ENCODE data around the gene AHCYL2. TPM values are rescaled to one million over a fixed set of nuclear protein-coding genes. Genes with fewer than 3 reads are reported as not detected.

The AHCYL2 gene
- total RNA-seq, 5 donors from 2014 or later (not counting 1 experiment from before 2014, with no cell fraction given): 13.1 to 17.6 (median 15.9) TPM

GRCh38 chr7:129383542-129384132 lies 158.8 kb downstream of the AHCYL2 start:
- H3K27me3 ChIP-seq (replicated peaks in 1 of 2; ENCODE audit: control insufficient read depth in 2 of 2, extremely low read depth in 1 of 2, insufficient read depth in 2 of 2, low read length in 1 of 2): no peaks in the 10 kb centered on the region
- no peak overlapping the region for H3K27ac ChIP-seq (ENCODE audit: low read length)
- ChIA-PET POLR2A (no interaction called here), CTCF (no interaction called here)
- H3K27ac Mint-ChIP-seq: no peak overlapping the region
- peaks cover 0 to 11% of the 10 kb centered on the region in 2 donors for H3K36me3 ChIP-seq (ENCODE audit: control insufficient read depth in 2 of 2, extremely low read depth in 1 of 2, insufficient read depth in 1 of 2, low read length in 1 of 2)
- H3K4me3 ChIP-seq (ENCODE audit: control insufficient read depth in 1 of 2, extremely low read depth in 1 of 2, low read length in 1 of 2): no peak overlapping the region
- DNase-seq: no peak
- H3K27me3 Mint-ChIP-seq: no peaks in the 10 kb centered on the region
- peaks cover 0 to 2% (median 0%) of the 10 kb centered on the region in 3 donors for H3K4me1 Mint-ChIP-seq
- no peak overlapping the region for H3K4me3 Mint-ChIP-seq
- H3K9me3 ChIP-seq: no peaks in the 10 kb centered on the region
- no peaks in the 10 kb centered on the region for H3K9me3 Mint-ChIP-seq
- no peaks in the 10 kb centered on the region for H3K4me1 ChIP-seq (ENCODE audit: control insufficient read depth in 1 of 2, extremely low read depth in 1 of 2, insufficient read depth in 2 of 2, low read length in 2 of 2)
- no peak for ATAC-seq (replicated peaks in 1 of 4)
- 62% methylated on average over 3 of the region's 3 CpGs for WGBS (ENCODE audit: insufficient coverage)
- H3K36me3 Mint-ChIP-seq: peaks cover 37% of the 10 kb centered on the region

GRCh38 chr7:129385116-129385515 lies 160.3 kb downstream of the AHCYL2 start:
- ChIA-PET CTCF (interaction anchor here in 1 of 2 donors (1.3 kb wide), 1 partner anchor 9 kb away, joined by 3 read pairs; no protein-coding TSS in a partner anchor), POLR2A (no interaction called here)
- no CpG with 5 or more reads among the region's 1 CpG for WGBS (ENCODE audit: insufficient coverage)
- no peak overlapping the region for H3K4me3 Mint-ChIP-seq
- H3K27ac Mint-ChIP-seq: no peak overlapping the region
- H3K36me3 Mint-ChIP-seq: peaks cover 31% of the 10 kb centered on the region
- H3K9me3 Mint-ChIP-seq: no peaks in the 10 kb centered on the region
- H3K4me3 ChIP-seq (ENCODE audit: control insufficient read depth in 1 of 2, extremely low read depth in 1 of 2, low read length in 1 of 2): no peak overlapping the region
- H3K36me3 ChIP-seq (ENCODE audit: control insufficient read depth in 2 of 2, extremely low read depth in 1 of 2, insufficient read depth in 1 of 2, low read length in 1 of 2): peaks cover 0 to 10% of the 10 kb centered on the region in 2 donors
- H3K27me3 ChIP-seq (replicated peaks in 1 of 2; ENCODE audit: control insufficient read depth in 2 of 2, extremely low read depth in 1 of 2, insufficient read depth in 2 of 2, low read length in 1 of 2): no peaks in the 10 kb centered on the region
- no peaks in the 10 kb centered on the region for H3K9me3 ChIP-seq
- H3K27ac ChIP-seq (ENCODE audit: low read length): no peak overlapping the region
- peaks cover 0 to 2% (median 0%) of the 10 kb centered on the region in 3 donors for H3K4me1 Mint-ChIP-seq
- DNase-seq (no peak), ATAC-seq (replicated peaks in 1 of 4) (no peak)
- H3K4me1 ChIP-seq (ENCODE audit: control insufficient read depth in 1 of 2, extremely low read depth in 1 of 2, insufficient read depth in 2 of 2, low read length in 2 of 2): no peaks in the 10 kb centered on the region
- H3K27me3 Mint-ChIP-seq: no peaks in the 10 kb centered on the region

- Mint-ChIP-seq H3K4me3 (no peak overlapping the region), H3K4me1 (peaks cover 0 to 2% (median 0%) of the 10 kb centered on the region in 3 donors), H3K27ac (no peak overlapping the region), H3K9me3 (no peaks in the 10 kb centered on the region), H3K36me3 (peaks cover 31% of the 10 kb centered on the region), H3K27me3 (no peaks in the 10 kb centered on the region)
- DNase-seq: no peak
- CTCF ChIA-PET: no interaction called here
- WGBS (ENCODE audit: insufficient coverage): no CpG with 5 or more reads among the region's 4 CpGs
- Histone ChIP-seq H3K9me3 (no peaks in the 10 kb centered on the region), H3K4me3 (ENCODE audit: control insufficient read depth in 1 of 2, extremely low read depth in 1 of 2, low read length in 1 of 2) (no peak overlapping the region), H3K4me1 (ENCODE audit: control insufficient read depth in 1 of 2, extremely low read depth in 1 of 2, insufficient read depth in 2 of 2, low read length in 2 of 2) (no peaks in the 10 kb centered on the region), H3K27me3 (replicated peaks in 1 of 2; ENCODE audit: control insufficient read depth in 2 of 2, extremely low read depth in 1 of 2, insufficient read depth in 2 of 2, low read length in 1 of 2) (no peaks in the 10 kb centered on the region), H3K27ac (ENCODE audit: low read length) (no peak overlapping the region), H3K36me3 (ENCODE audit: control insufficient read depth in 2 of 2, extremely low read depth in 1 of 2, insufficient read depth in 1 of 2, low read length in 1 of 2) (peaks cover 0 to 12% of the 10 kb centered on the region in 2 donors)
- POLR2A ChIA-PET: no interaction called here
- ATAC-seq (replicated peaks in 1 of 4): no peak
Observed at GRCh38 chr7:129385598-129385997, 160.8 kb downstream of the AHCYL2 start.

GRCh38 chr7:129386506-129386905 lies 161.7 kb downstream of the AHCYL2 start:
- Mint-ChIP-seq H3K9me3 (no peaks in the 10 kb centered on the region), H3K4me3 (no peak overlapping the region), H3K27ac (no peak overlapping the region), H3K36me3 (peaks cover 33% of the 10 kb centered on the region), H3K27me3 (no peaks in the 10 kb centered on the region), H3K4me1 (peaks cover 0 to 2% (median 0%) of the 10 kb centered on the region in 3 donors)
- no peaks in the 10 kb centered on the region for H3K4me1 ChIP-seq (ENCODE audit: control insufficient read depth in 1 of 2, extremely low read depth in 1 of 2, insufficient read depth in 2 of 2, low read length in 2 of 2)
- no peak overlapping the region for H3K27ac ChIP-seq (ENCODE audit: low read length)
- CTCF ChIA-PET: interaction anchor here (0.6 to 1.4 kb wide), 2 partner anchors 10 to 1918 kb away, joined by 3 read pairs; no protein-coding TSS in a partner anchor
- POLR2A ChIA-PET: no interaction called here
- peaks cover 0 to 10% of the 10 kb centered on the region in 2 donors for H3K36me3 ChIP-seq (ENCODE audit: control insufficient read depth in 2 of 2, extremely low read depth in 1 of 2, insufficient read depth in 1 of 2, low read length in 1 of 2)
- DNase-seq: no peak
- H3K27me3 ChIP-seq (replicated peaks in 1 of 2; ENCODE audit: control insufficient read depth in 2 of 2, extremely low read depth in 1 of 2, insufficient read depth in 2 of 2, low read length in 1 of 2): no peaks in the 10 kb centered on the region
- no peaks in the 10 kb centered on the region for H3K9me3 ChIP-seq
- ATAC-seq (replicated peaks in 1 of 4): no peak
- no peak overlapping the region for H3K4me3 ChIP-seq (ENCODE audit: control insufficient read depth in 1 of 2, extremely low read depth in 1 of 2, low read length in 1 of 2)

GRCh38 chr7:129387537-129387936 lies 162.7 kb downstream of the AHCYL2 start:
- Histone ChIP-seq H3K27ac (ENCODE audit: low read length) (no peak overlapping the region), H3K27me3 (replicated peaks in 1 of 2; ENCODE audit: control insufficient read depth in 2 of 2, extremely low read depth in 1 of 2, insufficient read depth in 2 of 2, low read length in 1 of 2) (no peaks in the 10 kb centered on the region), H3K36me3 (ENCODE audit: control insufficient read depth in 2 of 2, extremely low read depth in 1 of 2, insufficient read depth in 1 of 2, low read length in 1 of 2) (peaks cover 0 to 7% of the 10 kb centered on the region in 2 donors), H3K4me1 (ENCODE audit: control insufficient read depth in 1 of 2, extremely low read depth in 1 of 2, insufficient read depth in 2 of 2, low read length in 2 of 2) (no peaks in the 10 kb centered on the region), H3K9me3 (no peaks in the 10 kb centered on the region), H3K4me3 (ENCODE audit: control insufficient read depth in 1 of 2, extremely low read depth in 1 of 2, low read length in 1 of 2) (no peak overlapping the region)
- WGBS (ENCODE audit: insufficient coverage): 57% methylated on average over 1 of the region's 2 CpGs
- no peaks in the 10 kb centered on the region for H3K4me1 Mint-ChIP-seq
- no peak overlapping the region for H3K27ac Mint-ChIP-seq
- no peaks in the 10 kb centered on the region for H3K27me3 Mint-ChIP-seq
- POLR2A ChIA-PET: no interaction called here
- DNase-seq (no peak), ATAC-seq (replicated peaks in 1 of 4) (no peak)
- CTCF ChIA-PET: interaction anchor here in 1 of 2 donors (1.1 to 1.4 kb wide), 2 partner anchors 11 to 13 kb away, joined by 3 to 4 read pairs; no protein-coding TSS in a partner anchor
- peaks cover 30% of the 10 kb centered on the region for H3K36me3 Mint-ChIP-seq
- no peak overlapping the region for H3K4me3 Mint-ChIP-seq
- H3K9me3 Mint-ChIP-seq: no peaks in the 10 kb centered on the region

- CTCF ChIA-PET: interaction anchor here (0.6 to 1.1 kb wide), 5 partner anchors 8 to 1046 kb away, joined by 3 to 9 read pairs (median 4); no protein-coding TSS in a partner anchor
Observed at GRCh38 chr7:129388333-129389098, 163.7 kb downstream of the AHCYL2 start.

More at GRCh38 chr7:129388333-129389098, 163.7 kb downstream of the AHCYL2 start:
- no peaks in the 10 kb centered on the region for H3K4me1 Mint-ChIP-seq
- ATAC-seq (replicated peaks in 1 of 4) (no peak), DNase-seq (no peak)
- Histone ChIP-seq H3K27me3 (replicated peaks in 1 of 2; ENCODE audit: control insufficient read depth in 2 of 2, extremely low read depth in 1 of 2, insufficient read depth in 2 of 2, low read length in 1 of 2) (no peaks in the 10 kb centered on the region), H3K9me3 (no peaks in the 10 kb centered on the region), H3K4me3 (ENCODE audit: control insufficient read depth in 1 of 2, extremely low read depth in 1 of 2, low read length in 1 of 2) (no peak overlapping the region), H3K27ac (ENCODE audit: low read length) (no peak overlapping the region), H3K36me3 (ENCODE audit: control insufficient read depth in 2 of 2, extremely low read depth in 1 of 2, insufficient read depth in 1 of 2, low read length in 1 of 2) (peaks cover 5 to 10% of the 10 kb centered on the region in 2 donors), H3K4me1 (ENCODE audit: control insufficient read depth in 1 of 2, extremely low read depth in 1 of 2, insufficient read depth in 2 of 2, low read length in 2 of 2) (no peaks in the 10 kb centered on the region)
- no peaks in the 10 kb centered on the region for H3K9me3 Mint-ChIP-seq
- H3K27ac Mint-ChIP-seq: no peak overlapping the region
- POLR2A ChIA-PET: interaction anchor here (0.5 to 0.6 kb wide), 2 partner anchors 21 to 306 kb away, joined by 3 to 7 read pairs; no protein-coding TSS in a partner anchor
- no peaks in the 10 kb centered on the region for H3K27me3 Mint-ChIP-seq
- 95% methylated on average over 4 of the region's 8 CpGs for WGBS (ENCODE audit: insufficient coverage)
- no peak overlapping the region for H3K4me3 Mint-ChIP-seq
- peaks cover 24% of the 10 kb centered on the region for H3K36me3 Mint-ChIP-seq

Measured in T-cell (primary cell).